ENCODE results near the gene PSORS1C1. TPM values are rescaled to one million over a fixed set of nuclear protein-coding genes. Genes with fewer than 3 reads are reported as not detected.

Gene PSORS1C1
- total and polyA plus RNA-seq, 2 experiments from 2014 or later, result 1.4 to 4.6 TPM

DNA sequence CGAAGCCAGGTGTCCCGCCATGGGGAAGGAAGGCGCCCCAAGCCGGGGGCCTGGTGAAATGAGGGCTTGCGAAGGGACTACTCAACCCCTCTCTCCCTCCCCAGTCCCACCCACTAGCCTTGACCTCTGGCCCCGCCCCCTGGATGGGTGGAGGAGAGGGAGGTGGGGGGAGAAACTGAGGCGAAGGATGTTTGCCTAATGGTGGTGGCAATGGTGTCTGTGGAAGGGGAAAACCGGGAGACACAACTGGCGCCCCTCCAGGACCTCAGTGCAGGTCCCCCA lies 55.9 kb downstream of the PSORS1C1 start, which contains the start of gene POU5F1:
Gene POU5F1 (minus strand): TSS at position 83 of the 282 bp plus-strand sequence. CDS start 62 bp downstream, at position 21.
- H3K4me1 ChIP-seq (ENCODE audit: insufficient read depth), result no peaks in the 10 kb centered on the region
- H4K20me1 ChIP-seq (ENCODE audit: insufficient read depth, poor library complexity, severe bottlenecking), result no peaks in the 10 kb centered on the region
- peaks cover 8% of the 10 kb centered on the region for H3K27me3 ChIP-seq
- H3K9me2 ChIP-seq (replicated peaks; ENCODE audit: insufficient read depth), result no peaks in the 10 kb centered on the region
- no peaks in the 10 kb centered on the region for H3K36me3 ChIP-seq (replicated peaks; ENCODE audit: insufficient read depth, low read depth)
- no peak within 1 kb of the TSS for H3K4me3 ChIP-seq
- no peak within 1 kb of the TSS for H3K4me2 ChIP-seq
- no peak within 1 kb of the TSS for H3K27ac ChIP-seq
- 58% methylated on average over 4 of the region's 9 CpGs for WGBS (ENCODE audit: low lambda C conversion rate, missing lambda C conversion rate)
- no peak for TF ChIP-seq EZH2phosphoT487 (IDR thresholded peaks at IDR 0.05; ENCODE audit: low read depth, severe bottlenecking, unreplicated experiment)
- TF ChIP-seq, protein P1, sequence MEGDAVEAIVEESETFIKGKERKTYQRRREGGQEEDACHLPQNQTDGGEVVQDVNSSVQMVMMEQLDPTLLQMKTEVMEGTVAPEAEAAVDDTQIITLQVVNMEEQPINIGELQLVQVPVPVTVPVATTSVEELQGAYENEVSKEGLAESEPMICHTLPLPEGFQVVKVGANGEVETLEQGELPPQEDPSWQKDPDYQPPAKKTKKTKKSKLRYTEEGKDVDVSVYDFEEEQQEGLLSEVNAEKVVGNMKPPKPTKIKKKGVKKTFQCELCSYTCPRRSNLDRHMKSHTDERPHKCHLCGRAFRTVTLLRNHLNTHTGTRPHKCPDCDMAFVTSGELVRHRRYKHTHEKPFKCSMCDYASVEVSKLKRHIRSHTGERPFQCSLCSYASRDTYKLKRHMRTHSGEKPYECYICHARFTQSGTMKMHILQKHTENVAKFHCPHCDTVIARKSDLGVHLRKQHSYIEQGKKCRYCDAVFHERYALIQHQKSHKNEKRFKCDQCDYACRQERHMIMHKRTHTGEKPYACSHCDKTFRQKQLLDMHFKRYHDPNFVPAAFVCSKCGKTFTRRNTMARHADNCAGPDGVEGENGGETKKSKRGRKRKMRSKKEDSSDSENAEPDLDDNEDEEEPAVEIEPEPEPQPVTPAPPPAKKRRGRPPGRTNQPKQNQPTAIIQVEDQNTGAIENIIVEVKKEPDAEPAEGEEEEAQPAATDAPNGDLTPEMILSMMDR (IDR thresholded peaks at IDR 0.05; ENCODE audit: poor library complexity), result no peak
- no peak for TF ChIP-seq EZH2 (IDR thresholded peaks at IDR 0.05; ENCODE audit: borderline replicate concordance)
- H3K9me3 ChIP-seq (ENCODE audit: low read depth), result no peaks in the 10 kb centered on the region
- DNase-seq (ENCODE audit: low spot score), result no peak
- H3K79me2 ChIP-seq, result no peaks in the 10 kb centered on the region
- H2AFZ ChIP-seq, result no peak within 1 kb of the TSS

DNA sequence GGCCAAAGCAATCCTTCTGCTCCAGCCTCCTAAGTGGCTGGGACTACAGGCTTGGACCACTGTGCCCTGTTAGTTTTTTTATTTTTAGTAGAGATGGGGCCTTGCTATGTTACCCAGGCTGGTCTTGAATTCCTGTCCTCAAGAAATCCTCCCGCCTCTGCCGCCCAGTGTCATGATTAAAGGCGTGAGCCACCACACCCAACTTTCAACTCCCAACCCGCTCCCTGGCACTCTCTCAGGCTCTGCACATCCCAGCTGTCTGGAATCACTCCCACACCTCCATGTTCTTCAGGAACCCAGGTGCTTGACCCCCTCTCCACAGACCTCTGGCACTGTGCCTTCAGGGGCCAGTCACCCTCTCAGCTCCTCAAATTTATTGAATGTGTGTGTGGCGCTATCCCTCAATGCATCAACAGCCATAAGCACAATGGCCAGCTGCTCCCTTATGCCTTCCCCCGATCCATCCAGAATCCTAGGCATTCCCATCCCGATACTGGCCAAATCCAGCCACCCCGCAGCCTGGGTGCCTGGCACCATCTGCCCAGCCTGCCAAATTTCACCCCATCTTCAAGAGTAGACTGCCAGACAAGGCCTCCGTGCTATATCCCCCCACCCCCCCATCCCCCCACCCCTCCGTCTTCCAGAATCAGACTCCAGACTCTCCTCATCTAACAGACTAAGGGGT lies 56.5 kb downstream of the PSORS1C1 start:
- Histone ChIP-seq H3K4me2 (no peak overlapping the region), H3K36me3 (replicated peaks; ENCODE audit: insufficient read depth, low read depth) (no peaks in the 10 kb centered on the region), H3K27me3 (peaks cover 8% of the 10 kb centered on the region), H3K79me2 (no peaks in the 10 kb centered on the region), H3K27ac (no peak overlapping the region), H3K9me3 (ENCODE audit: low read depth) (no peaks in the 10 kb centered on the region), H4K20me1 (ENCODE audit: insufficient read depth, poor library complexity, severe bottlenecking) (no peaks in the 10 kb centered on the region), H3K9me2 (replicated peaks; ENCODE audit: insufficient read depth) (no peaks in the 10 kb centered on the region), H2AFZ (no peak overlapping the region), H3K4me1 (ENCODE audit: insufficient read depth) (no peaks in the 10 kb centered on the region), H3K4me3 (no peak overlapping the region)
- 95% methylated on average over 6 of the region's 10 CpGs for WGBS (ENCODE audit: low lambda C conversion rate, missing lambda C conversion rate)
- DNase-seq (ENCODE audit: low spot score), result no peak
- TF ChIP-seq, protein P1 (IDR thresholded peaks at IDR 0.05; ENCODE audit: poor library complexity), result no peak
- no peak for TF ChIP-seq EZH2phosphoT487 (IDR thresholded peaks at IDR 0.05; ENCODE audit: low read depth, severe bottlenecking, unreplicated experiment)
- TF ChIP-seq EZH2 (IDR thresholded peaks at IDR 0.05; ENCODE audit: borderline replicate concordance), result no peak

DNA sequence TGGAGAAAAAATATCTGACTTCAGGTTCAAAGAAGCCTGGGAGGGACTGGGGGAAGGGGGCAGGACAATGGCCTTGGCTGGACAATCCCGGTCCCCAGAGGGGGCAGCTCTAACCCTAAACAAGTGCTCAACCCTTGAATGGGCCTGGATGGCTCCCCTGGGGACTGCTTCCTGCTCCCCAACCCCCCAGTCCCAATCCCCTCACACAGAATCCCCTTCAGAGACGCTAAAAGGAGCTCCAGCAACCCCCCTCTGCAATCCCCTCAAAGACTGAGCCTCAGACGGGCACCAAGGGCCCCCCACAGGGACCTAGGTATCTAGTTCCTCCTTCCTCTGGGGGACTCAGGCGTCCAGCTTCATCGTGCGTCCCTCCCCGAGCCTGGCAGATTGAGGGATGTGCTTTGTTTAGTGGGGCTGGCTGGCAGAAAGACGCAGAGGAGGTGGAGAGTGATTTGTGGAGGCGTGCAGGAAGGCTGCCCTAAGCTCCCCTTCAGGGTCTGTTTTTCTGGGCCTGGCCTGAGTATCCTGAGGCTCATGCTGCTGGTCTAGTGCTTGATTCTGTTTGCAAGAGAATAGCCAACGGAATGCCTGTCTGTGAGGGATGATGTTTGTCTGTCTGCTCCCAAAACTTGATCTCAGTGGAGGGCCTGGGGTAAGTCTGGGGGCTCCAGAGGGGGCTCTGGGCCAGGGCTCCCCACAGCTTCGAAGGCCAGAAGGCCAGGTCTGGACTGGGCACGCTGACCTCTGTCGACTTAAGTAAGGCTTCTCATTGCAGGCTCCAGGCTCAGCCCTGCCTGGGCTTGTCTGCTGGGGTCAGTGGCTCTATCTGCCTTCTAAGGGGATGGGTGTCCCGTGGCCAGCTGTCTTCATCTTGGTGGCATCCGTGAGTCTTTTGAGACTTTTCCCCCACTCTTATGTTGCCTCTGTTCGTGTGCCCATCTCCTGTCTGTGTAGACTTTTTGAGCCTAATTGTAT lies 57.6 kb downstream of the PSORS1C1 start:
- no peaks in the 10 kb centered on the region for H3K36me3 ChIP-seq (replicated peaks; ENCODE audit: insufficient read depth, low read depth)
- peaks cover 8% of the 10 kb centered on the region for H3K27me3 ChIP-seq
- no peak overlapping the region for H2AFZ ChIP-seq
- no peak overlapping the region for H3K4me3 ChIP-seq
- no peaks in the 10 kb centered on the region for H3K79me2 ChIP-seq
- TF ChIP-seq EZH2 (IDR thresholded peaks at IDR 0.05; ENCODE audit: borderline replicate concordance) (no peak), EZH2phosphoT487 (IDR thresholded peaks at IDR 0.05; ENCODE audit: low read depth, severe bottlenecking, unreplicated experiment) (no peak)
- TF ChIP-seq, protein P1 (IDR thresholded peaks at IDR 0.05; ENCODE audit: poor library complexity), result no peak
- H3K9me2 ChIP-seq (replicated peaks; ENCODE audit: insufficient read depth), result no peaks in the 10 kb centered on the region
- no peak overlapping the region for H3K27ac ChIP-seq
- H4K20me1 ChIP-seq (ENCODE audit: insufficient read depth, poor library complexity, severe bottlenecking), result no peaks in the 10 kb centered on the region
- no peak overlapping the region for H3K4me2 ChIP-seq
- no peak for DNase-seq (ENCODE audit: low spot score)
- 41% methylated on average over 15 of the region's 16 CpGs for WGBS (ENCODE audit: low lambda C conversion rate, missing lambda C conversion rate)
- H3K4me1 ChIP-seq (ENCODE audit: insufficient read depth), result no peaks in the 10 kb centered on the region
- H3K9me3 ChIP-seq (ENCODE audit: low read depth), result no peaks in the 10 kb centered on the region
